ENCODE measurements around the gene C1orf74.
A peak's percentile ranks its signal among the peaks of the same experiment; 100 is the strongest.

The C1orf74 gene

DNA sequence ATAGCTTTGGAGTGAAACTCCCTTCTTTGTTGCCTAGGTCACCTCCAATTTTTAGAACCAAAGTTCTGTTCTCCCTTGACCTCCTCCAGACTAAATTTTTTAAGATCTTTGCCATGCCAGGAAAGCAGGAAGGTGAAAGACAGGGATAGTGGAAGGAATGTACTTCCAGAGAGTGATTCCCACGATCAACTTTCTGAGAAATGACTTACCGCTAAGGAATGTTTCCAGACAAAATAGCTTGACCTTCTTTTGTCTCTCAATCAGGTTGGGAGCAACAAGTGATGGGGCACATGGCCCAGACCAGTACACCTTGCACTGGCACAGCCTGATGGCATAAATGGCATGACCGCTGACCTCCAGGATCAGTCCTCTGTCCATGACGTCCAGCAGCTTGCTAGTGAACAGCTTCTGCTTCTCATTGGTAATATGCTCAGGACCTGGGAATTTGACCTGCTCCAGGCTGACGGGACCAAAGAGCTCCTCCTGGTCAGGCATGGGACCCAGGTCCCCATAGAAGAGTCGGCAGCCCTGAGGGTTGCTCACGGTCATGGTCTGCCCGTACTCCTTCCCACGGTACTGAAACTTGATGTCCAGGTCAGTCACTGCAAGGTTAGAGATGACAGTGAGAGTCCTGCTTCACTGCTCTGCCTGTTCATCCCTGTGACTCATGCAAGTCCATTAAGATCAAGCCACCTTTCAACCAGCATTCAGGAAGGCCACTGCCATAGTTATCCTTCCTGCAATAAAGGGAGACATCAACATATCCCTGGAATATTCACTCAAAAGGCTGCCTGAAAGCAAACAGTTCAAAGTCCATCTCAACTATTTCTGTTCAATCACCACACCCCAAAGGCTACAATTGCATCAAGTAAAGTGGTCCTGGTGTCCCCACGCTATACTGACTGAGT is 6.2 kb upstream of the C1orf74 start:
- no peaks in the 10 kb centered on the region for H3K4me1 ChIP-seq (ENCODE audit: control insufficient read depth, insufficient read depth, low read length, poor library complexity, severe bottlenecking)
- no peaks in the 10 kb centered on the region for H3K36me3 ChIP-seq (ENCODE audit: control insufficient read depth, insufficient read depth, low read length)
- no peak overlapping the region for H3K4me3 ChIP-seq (ENCODE audit: insufficient read depth, low read depth, low read length, poor library complexity, severe bottlenecking)
- no peak overlapping the region for H3K27ac ChIP-seq (ENCODE audit: insufficient read depth, low read length, poor library complexity, severe bottlenecking)
- no peaks in the 10 kb centered on the region for H3K27me3 ChIP-seq (replicated peaks; ENCODE audit: control insufficient read depth, insufficient read depth, low read length, poor library complexity, severe bottlenecking)
- no peak for DNase-seq
- H3K9me3 ChIP-seq (ENCODE audit: control insufficient read depth, low read length), result no peaks in the 10 kb centered on the region

DNA sequence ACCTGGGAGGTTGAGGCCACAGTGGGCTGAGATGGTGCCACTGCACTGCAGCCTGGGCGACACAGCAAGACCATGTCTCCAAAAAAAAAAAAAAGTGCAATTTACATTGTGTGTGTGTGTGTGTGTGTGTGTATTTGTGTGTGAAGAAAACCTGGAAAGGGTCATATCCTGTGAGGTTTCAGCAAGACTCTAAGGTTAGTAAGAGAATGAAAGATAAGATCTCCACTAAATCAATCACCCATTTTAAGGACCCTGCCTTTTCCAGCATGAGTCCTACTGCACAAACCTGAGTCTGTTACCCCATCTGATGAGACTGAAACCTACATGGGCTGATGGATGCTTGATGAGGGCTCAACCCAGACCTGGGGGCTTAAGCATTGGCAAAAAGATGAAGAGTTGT is 4.9 kb upstream of the C1orf74 start:
- H3K27ac ChIP-seq (ENCODE audit: insufficient read depth, low read length, poor library complexity, severe bottlenecking), result no peak overlapping the region
- DNase-seq, result no peak
- no peaks in the 10 kb centered on the region for H3K27me3 ChIP-seq (replicated peaks; ENCODE audit: control insufficient read depth, insufficient read depth, low read length, poor library complexity, severe bottlenecking)
- no peaks in the 10 kb centered on the region for H3K4me1 ChIP-seq (ENCODE audit: control insufficient read depth, insufficient read depth, low read length, poor library complexity, severe bottlenecking)
- H3K9me3 ChIP-seq (ENCODE audit: control insufficient read depth, low read length), result no peaks in the 10 kb centered on the region
- H3K36me3 ChIP-seq (ENCODE audit: control insufficient read depth, insufficient read depth, low read length), result no peaks in the 10 kb centered on the region
- no peak overlapping the region for H3K4me3 ChIP-seq (ENCODE audit: insufficient read depth, low read depth, low read length, poor library complexity, severe bottlenecking)

GRCh38 chr1:209787551-209787950 is 3.2 kb upstream of the C1orf74 start:
- H3K4me3 ChIP-seq (ENCODE audit: insufficient read depth, low read depth, low read length, poor library complexity, severe bottlenecking), result no peak overlapping the region
- peaks cover under 1% of the 10 kb centered on the region for H3K36me3 ChIP-seq (ENCODE audit: control insufficient read depth, insufficient read depth, low read length)
- H3K27me3 ChIP-seq (replicated peaks; ENCODE audit: control insufficient read depth, insufficient read depth, low read length, poor library complexity, severe bottlenecking), result no peaks in the 10 kb centered on the region
- H3K27ac ChIP-seq (ENCODE audit: insufficient read depth, low read length, poor library complexity, severe bottlenecking), result no peak overlapping the region
- DNase-seq, result no peak
- H3K4me1 ChIP-seq (ENCODE audit: control insufficient read depth, insufficient read depth, low read length, poor library complexity, severe bottlenecking), result peaks cover 8% of the 10 kb centered on the region
- H3K9me3 ChIP-seq (ENCODE audit: control insufficient read depth, low read length), result no peaks in the 10 kb centered on the region

DNA sequence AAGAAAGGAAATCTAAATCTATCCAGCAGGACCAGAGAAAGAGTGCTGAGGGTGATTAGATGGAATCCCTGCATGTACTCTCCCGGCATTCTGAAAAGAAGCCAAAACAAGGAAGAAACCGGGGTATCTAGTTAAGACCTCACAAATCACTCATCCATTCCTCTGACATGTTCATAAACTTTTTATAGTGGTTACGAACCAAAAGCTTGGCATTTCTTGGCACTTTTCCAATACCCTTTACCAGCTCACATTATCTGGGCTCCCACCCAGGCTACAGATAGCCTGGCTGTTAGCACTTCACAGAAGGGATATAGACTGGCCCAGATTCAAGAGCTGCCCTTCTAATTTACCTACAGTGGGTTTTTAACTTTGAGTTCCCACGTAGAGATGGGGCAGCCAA is 1.8 kb upstream of the C1orf74 start:
- DNase-seq, result no peak

DNA sequence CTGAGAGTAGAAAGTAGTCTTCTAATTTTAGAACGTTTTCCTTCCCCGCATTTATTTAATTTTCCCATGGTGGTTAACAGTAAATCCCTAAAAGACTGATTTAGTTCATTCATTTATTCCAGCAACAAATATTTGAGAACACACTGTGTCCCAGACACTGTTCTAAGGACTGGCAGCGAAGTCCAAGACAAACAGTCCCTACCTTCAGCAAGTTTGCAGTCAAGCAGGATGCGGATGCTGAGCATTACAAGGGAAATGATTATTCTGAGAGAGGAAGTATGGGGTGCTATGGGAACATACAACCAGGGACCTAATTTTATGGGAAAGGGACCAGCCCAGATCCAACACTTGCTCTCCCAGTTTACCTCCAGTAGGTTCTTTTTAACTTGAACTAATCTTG is 1.2 kb upstream of the C1orf74 start:
- peaks cover 8% of the 10 kb centered on the region for H3K4me1 ChIP-seq (ENCODE audit: control insufficient read depth, insufficient read depth, low read length, poor library complexity, severe bottlenecking)
- no peak overlapping the region for H3K27ac ChIP-seq (ENCODE audit: insufficient read depth, low read length, poor library complexity, severe bottlenecking)
- H3K4me3 ChIP-seq (ENCODE audit: insufficient read depth, low read depth, low read length, poor library complexity, severe bottlenecking), result no peak overlapping the region
- DNase-seq, result no peak
- H3K36me3 ChIP-seq (ENCODE audit: control insufficient read depth, insufficient read depth, low read length), result peaks cover 14% of the 10 kb centered on the region
- no peaks in the 10 kb centered on the region for H3K9me3 ChIP-seq (ENCODE audit: control insufficient read depth, low read length)
- no peaks in the 10 kb centered on the region for H3K27me3 ChIP-seq (replicated peaks; ENCODE audit: control insufficient read depth, insufficient read depth, low read length, poor library complexity, severe bottlenecking)

More for the DNA sequence above, 1.8 kb upstream of the C1orf74 start:
- Histone ChIP-seq H3K27me3 (replicated peaks; ENCODE audit: control insufficient read depth, insufficient read depth, low read length, poor library complexity, severe bottlenecking) (no peaks in the 10 kb centered on the region), H3K36me3 (ENCODE audit: control insufficient read depth, insufficient read depth, low read length) (peaks cover 12% of the 10 kb centered on the region), H3K27ac (ENCODE audit: insufficient read depth, low read length, poor library complexity, severe bottlenecking) (no peak overlapping the region), H3K4me3 (ENCODE audit: insufficient read depth, low read depth, low read length, poor library complexity, severe bottlenecking) (no peak overlapping the region), H3K4me1 (ENCODE audit: control insufficient read depth, insufficient read depth, low read length, poor library complexity, severe bottlenecking) (peaks cover 8% of the 10 kb centered on the region), H3K9me3 (ENCODE audit: control insufficient read depth, low read length) (no peaks in the 10 kb centered on the region)

DNA sequence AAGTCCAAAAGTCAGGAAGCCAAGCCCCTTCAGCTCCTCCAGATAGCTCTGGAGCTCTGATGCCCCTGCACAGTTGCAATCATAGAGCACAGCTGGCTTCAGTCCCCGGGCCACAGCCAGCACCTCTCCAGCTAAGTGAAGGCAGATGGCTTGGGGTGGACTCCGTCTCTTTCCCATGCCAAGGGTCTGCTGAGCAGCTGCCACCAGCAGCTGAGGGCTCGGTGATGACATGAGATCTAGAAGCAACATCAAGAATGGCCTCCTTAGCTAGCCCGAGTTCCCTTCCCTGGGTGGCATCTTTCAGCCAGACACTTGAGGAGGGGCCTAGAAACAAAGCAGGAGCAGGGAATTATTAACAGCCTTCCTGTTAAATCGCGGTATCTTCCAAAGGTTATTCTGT is 973 bp downstream of the C1orf74 start:
- H3K4me1 ChIP-seq (ENCODE audit: control insufficient read depth, insufficient read depth, low read length, poor library complexity, severe bottlenecking), result peaks cover 8% of the 10 kb centered on the region
- no peaks in the 10 kb centered on the region for H3K27me3 ChIP-seq (replicated peaks; ENCODE audit: control insufficient read depth, insufficient read depth, low read length, poor library complexity, severe bottlenecking)
- H3K36me3 ChIP-seq (ENCODE audit: control insufficient read depth, insufficient read depth, low read length), result peaks cover 36% of the 10 kb centered on the region
- peak overlapping the region; percentile 70 for H3K27ac ChIP-seq (ENCODE audit: insufficient read depth, low read length, poor library complexity, severe bottlenecking)
- no peak for DNase-seq
- H3K4me3 ChIP-seq (ENCODE audit: insufficient read depth, low read depth, low read length, poor library complexity, severe bottlenecking), result no peak overlapping the region
- no peaks in the 10 kb centered on the region for H3K9me3 ChIP-seq (ENCODE audit: control insufficient read depth, low read length)

DNA sequence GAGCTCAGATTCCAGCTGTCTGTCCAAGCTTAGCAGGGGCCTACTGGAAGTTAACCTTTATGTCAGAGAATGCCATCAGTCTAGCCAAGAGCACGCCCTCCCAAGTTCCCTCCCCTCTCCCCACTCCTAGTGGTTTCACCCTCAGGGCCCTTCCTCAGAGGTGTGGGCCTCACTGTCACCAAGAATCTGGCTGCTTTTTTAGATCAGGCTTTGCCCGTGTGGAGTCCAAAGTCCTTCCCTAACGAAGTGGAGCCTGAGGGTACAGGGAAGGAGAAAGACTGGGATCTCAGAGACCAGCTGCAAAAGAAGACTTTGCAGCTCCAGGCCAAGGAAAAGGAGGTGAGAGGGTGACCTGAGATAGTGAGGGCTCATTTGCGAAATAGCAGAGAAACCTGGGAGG is 4.1 kb downstream of the C1orf74 start:
- H3K4me1 ChIP-seq (ENCODE audit: control insufficient read depth, insufficient read depth, low read length, poor library complexity, severe bottlenecking), result peaks cover 8% of the 10 kb centered on the region
- peak overlapping the region; percentile 40 for H3K27ac ChIP-seq (ENCODE audit: insufficient read depth, low read length, poor library complexity, severe bottlenecking)
- DNase-seq, result no peak
- H3K27me3 ChIP-seq (replicated peaks; ENCODE audit: control insufficient read depth, insufficient read depth, low read length, poor library complexity, severe bottlenecking), result no peaks in the 10 kb centered on the region
- no peak overlapping the region for H3K4me3 ChIP-seq (ENCODE audit: insufficient read depth, low read depth, low read length, poor library complexity, severe bottlenecking)
- peaks cover 67% of the 10 kb centered on the region for H3K36me3 ChIP-seq (ENCODE audit: control insufficient read depth, insufficient read depth, low read length)
- no peaks in the 10 kb centered on the region for H3K9me3 ChIP-seq (ENCODE audit: control insufficient read depth, low read length)

DNA sequence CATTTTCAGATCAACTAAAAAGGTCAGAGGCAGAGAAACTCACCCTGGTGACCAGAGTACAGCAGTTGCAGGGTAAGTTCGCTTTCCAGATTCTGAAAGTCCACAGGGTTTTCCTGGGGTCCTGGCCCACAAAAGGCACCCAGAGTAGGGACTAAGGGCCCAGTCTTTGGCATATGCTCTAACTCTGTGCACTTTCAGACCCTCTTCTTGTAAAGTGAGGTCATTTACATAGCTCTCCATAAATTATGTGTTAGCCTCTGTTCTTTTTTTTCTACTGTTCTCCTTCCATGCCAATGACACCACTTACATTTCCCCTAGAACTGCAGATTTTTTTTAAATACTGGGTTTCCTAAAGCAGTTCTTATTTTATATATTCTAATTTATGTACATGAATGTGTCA is 6.3 kb downstream of the C1orf74 start:
- Histone ChIP-seq H3K9me3 (ENCODE audit: control insufficient read depth, low read length) (no peaks in the 10 kb centered on the region), H3K27me3 (replicated peaks; ENCODE audit: control insufficient read depth, insufficient read depth, low read length, poor library complexity, severe bottlenecking) (no peaks in the 10 kb centered on the region), H3K27ac (ENCODE audit: insufficient read depth, low read length, poor library complexity, severe bottlenecking) (no peak overlapping the region), H3K36me3 (ENCODE audit: control insufficient read depth, insufficient read depth, low read length) (peaks cover 88% of the 10 kb centered on the region), H3K4me3 (ENCODE audit: insufficient read depth, low read depth, low read length, poor library complexity, severe bottlenecking) (no peak overlapping the region), H3K4me1 (ENCODE audit: control insufficient read depth, insufficient read depth, low read length, poor library complexity, severe bottlenecking) (peaks cover under 1% of the 10 kb centered on the region)
- no peak for DNase-seq

DNA sequence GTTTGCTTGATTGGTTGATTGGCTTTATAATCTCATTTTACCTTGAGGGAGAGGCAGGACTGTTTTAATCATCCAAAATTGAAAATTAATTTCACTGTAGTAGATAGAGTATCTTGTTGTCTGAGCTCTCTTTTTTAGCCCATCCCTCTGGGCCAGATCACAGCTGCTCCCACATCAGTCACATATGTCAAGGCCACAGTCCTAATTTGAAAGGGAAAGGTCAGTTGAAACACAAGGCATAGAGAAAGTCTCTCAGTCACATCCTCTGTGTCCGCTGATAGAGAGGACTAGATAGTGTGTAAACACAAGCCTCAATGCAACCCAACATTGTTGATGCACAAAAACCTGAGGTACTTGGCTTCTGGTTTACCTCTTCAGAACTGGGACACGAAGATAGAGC is 6.8 kb downstream of the C1orf74 start:
- no peak overlapping the region for H3K27ac ChIP-seq (ENCODE audit: insufficient read depth, low read length, poor library complexity, severe bottlenecking)
- no peak overlapping the region for H3K4me3 ChIP-seq (ENCODE audit: insufficient read depth, low read depth, low read length, poor library complexity, severe bottlenecking)
- H3K4me1 ChIP-seq (ENCODE audit: control insufficient read depth, insufficient read depth, low read length, poor library complexity, severe bottlenecking), result peaks cover 5% of the 10 kb centered on the region
- H3K9me3 ChIP-seq (ENCODE audit: control insufficient read depth, low read length), result no peaks in the 10 kb centered on the region
- no peak for DNase-seq
- H3K27me3 ChIP-seq (replicated peaks; ENCODE audit: control insufficient read depth, insufficient read depth, low read length, poor library complexity, severe bottlenecking), result no peaks in the 10 kb centered on the region
- peaks cover 93% of the 10 kb centered on the region for H3K36me3 ChIP-seq (ENCODE audit: control insufficient read depth, insufficient read depth, low read length)

DNA sequence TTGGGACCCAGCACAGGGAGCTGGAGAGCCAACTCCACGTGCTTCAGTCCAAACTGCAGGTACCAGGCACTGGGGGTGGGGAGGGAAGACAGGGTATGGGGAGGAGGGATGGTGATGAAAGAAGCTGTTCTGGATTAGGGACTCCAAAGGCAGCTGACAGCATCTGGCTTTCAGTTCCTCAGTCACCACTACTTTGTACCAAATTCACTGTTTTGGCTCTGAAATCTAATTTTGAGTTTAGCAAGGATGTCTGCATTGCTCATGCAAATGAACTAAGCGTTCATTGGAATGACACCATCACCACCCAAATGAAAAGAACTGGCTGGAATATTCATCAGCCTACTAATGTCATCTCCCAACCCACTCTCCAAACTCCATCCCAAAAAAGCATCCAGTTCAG is 8.7 kb downstream of the C1orf74 start:
- Histone ChIP-seq H3K9me3 (ENCODE audit: control insufficient read depth, low read length) (no peaks in the 10 kb centered on the region), H3K27me3 (replicated peaks; ENCODE audit: control insufficient read depth, insufficient read depth, low read length, poor library complexity, severe bottlenecking) (no peaks in the 10 kb centered on the region), H3K4me1 (ENCODE audit: control insufficient read depth, insufficient read depth, low read length, poor library complexity, severe bottlenecking) (peaks cover 20% of the 10 kb centered on the region), H3K4me3 (ENCODE audit: insufficient read depth, low read depth, low read length, poor library complexity, severe bottlenecking) (no peak overlapping the region), H3K27ac (ENCODE audit: insufficient read depth, low read length, poor library complexity, severe bottlenecking) (no peak overlapping the region), H3K36me3 (ENCODE audit: control insufficient read depth, insufficient read depth, low read length) (peaks cover 80% of the 10 kb centered on the region)
- DNase-seq, result no peak
